K562 (cell line): Measurements from ENCODE around the gene CNTFR. TPM values are rescaled to one million over a fixed set of nuclear protein-coding genes. Genes with fewer than 3 reads are reported as not detected.
A peak's percentile ranks its signal among the peaks of the same experiment; 100 is the strongest.

Experiments used
- CEBPB ChIP-seq: fragments of 450-650 bp; IDR thresholded peaks from 2 replicates; pipeline ENCODE4 v1.6.1; 2016; ENCODE audit warnings: missing genetic modification characterization, missing compliant biosample characterization
- HLTF ChIP-seq: fragments of 450-650 bp; IDR thresholded peaks from 2 replicates; pipeline ENCODE4 v1.6.1; 2016
- KLF16 ChIP-seq: IDR thresholded peaks from 2 replicates; pipeline ENCODE4 v1.6.1; 2016; ENCODE audit warnings: antibody characterized with exemption
- RBM34 ChIP-seq: fragments of 200-400 bp; formaldehyde crosslinking; IDR thresholded peaks from 2 replicates; pipeline ENCODE4 v1.6.1; 2018; ENCODE audit warnings: low read length, borderline replicate concordance; ENCODE audit not compliant: insufficient read depth
- SETDB1 ChIP-seq: IDR thresholded peaks from one replicate; pipeline ENCODE4 v1.6.1; 2012; ENCODE audit warnings: low read length, control low read depth, inconsistent platforms
- ZNF121 ChIP-seq: sonication (generic); formaldehyde crosslinking; conservative IDR thresholded peaks from 2 replicates; pipeline ENCODE4 v1.8.0; 2022; ENCODE audit warnings: missing genetic modification reagents
- polyA plus RNA-seq, 8 experiments: library from polyadenylated mRNA; depleted of rRNA in 4 of 8; stranded (reverse) in 5 of 8; unstranded in 3 of 8; fragments of >200 nt; fragmentation: Nextera tagmentation in 2 of 8; fragmentation: Illumina TruSeq in 1 of 8; extraction: Ambion mirVana in 2 of 8; extraction: Trizol in 1 of 8; gene quantifications; 2 replicates each; pipeline versions ENCODE4 v1.2.1 to v1.2.3, GENCODE V29; 2011 to 2014; ENCODE audit warnings: inconsistent platforms in 1 of 8, missing spikeins in 1 of 8
- total RNA-seq, 7 experiments: library from RNA; depleted of rRNA in 6 of 7; stranded (reverse); fragments of >200 nt in 6 of 7; fragmentation: Illumina TruSeq in 2 of 7; extraction: Trizol in 2 of 7; gene quantifications; 2 replicates each; pipeline versions ENCODE4 v1.2.1 to v1.2.3, GENCODE V29; 2011 to 2021; ENCODE audit warnings: low replicate concordance in 1 of 7
- TF ChIP-seq, protein P1 (sequence below): fragments of 450-650 bp; formaldehyde crosslinking; IDR thresholded peaks from 2 replicates; pipeline ENCODE4 v1.4.0; 2020; ENCODE audit warnings: mild to moderate bottlenecking, moderate library complexity
- TF ChIP-seq, protein P2 (sequence below), 3 experiments: IDR thresholded peaks in 2 of 3; conservative IDR thresholded peaks in 1 of 3; 2 replicates each; pipeline ENCODE4 v1.5.1; 2011 to 2012; ENCODE audit warnings: low read length in 3 of 3, mild to moderate bottlenecking in 3 of 3, control low read depth in 2 of 3, improper control_type of control experiment in 1 of 3, inconsistent platforms in 1 of 3, low read depth in 1 of 3, mixed read lengths in 1 of 3, moderate library complexity in 1 of 3; ENCODE audit not compliant: insufficient read depth in 2 of 3

CNTFR gene
- total and polyA plus RNA-seq, 9 of the 15 experiments (the other 6 are each of a cell fraction or from before 2014, with no cell fraction given), result not detected

DNA sequence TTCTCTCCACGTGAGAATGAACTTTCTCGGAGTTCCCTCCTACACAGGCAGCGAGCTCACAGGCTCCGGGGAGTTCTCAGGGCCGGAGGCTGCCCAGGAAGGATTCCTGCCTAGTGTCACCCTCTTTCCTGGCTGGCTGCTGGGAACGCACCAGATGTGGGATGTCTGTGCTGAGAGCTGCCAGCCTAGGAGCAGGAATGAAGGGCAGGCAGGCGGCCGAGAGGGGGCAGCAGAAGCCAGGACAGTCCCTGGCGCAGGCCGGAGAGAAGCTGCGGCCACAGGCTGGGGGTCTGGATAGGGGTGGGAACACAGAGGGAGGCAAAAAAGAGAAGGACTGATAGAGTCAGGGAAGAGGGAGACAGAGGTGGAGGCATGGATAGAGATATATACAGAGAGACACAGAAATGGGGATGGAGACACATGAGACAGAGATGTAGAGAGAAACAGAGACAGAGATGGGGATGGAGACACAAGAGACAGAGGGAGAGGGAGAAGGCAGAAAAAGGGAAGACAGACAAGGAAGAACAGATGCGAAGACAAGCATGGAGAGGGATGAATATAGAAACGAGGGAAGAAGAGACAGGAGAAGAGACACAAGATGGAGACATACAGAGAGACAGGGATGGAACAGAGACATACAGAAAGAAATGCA lies 41.4 kb downstream of the CNTFR start (continued):
- TF ChIP-seq, protein P1, sequence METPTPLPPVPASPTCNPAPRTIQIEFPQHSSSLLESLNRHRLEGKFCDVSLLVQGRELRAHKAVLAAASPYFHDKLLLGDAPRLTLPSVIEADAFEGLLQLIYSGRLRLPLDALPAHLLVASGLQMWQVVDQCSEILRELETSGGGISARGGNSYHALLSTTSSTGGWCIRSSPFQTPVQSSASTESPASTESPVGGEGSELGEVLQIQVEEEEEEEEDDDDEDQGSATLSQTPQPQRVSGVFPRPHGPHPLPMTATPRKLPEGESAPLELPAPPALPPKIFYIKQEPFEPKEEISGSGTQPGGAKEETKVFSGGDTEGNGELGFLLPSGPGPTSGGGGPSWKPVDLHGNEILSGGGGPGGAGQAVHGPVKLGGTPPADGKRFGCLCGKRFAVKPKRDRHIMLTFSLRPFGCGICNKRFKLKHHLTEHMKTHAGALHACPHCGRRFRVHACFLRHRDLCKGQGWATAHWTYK (CRISPR knock-in tag), result no peak
- TF ChIP-seq ZNF121 (CRISPR knock-in tag), result no peak
- no peak for TF ChIP-seq SETDB1
- TF ChIP-seq RBM34, result no peak
- no peak for TF ChIP-seq HLTF
- no peak for TF ChIP-seq CEBPB (tag)
- TF ChIP-seq, protein P2, sequence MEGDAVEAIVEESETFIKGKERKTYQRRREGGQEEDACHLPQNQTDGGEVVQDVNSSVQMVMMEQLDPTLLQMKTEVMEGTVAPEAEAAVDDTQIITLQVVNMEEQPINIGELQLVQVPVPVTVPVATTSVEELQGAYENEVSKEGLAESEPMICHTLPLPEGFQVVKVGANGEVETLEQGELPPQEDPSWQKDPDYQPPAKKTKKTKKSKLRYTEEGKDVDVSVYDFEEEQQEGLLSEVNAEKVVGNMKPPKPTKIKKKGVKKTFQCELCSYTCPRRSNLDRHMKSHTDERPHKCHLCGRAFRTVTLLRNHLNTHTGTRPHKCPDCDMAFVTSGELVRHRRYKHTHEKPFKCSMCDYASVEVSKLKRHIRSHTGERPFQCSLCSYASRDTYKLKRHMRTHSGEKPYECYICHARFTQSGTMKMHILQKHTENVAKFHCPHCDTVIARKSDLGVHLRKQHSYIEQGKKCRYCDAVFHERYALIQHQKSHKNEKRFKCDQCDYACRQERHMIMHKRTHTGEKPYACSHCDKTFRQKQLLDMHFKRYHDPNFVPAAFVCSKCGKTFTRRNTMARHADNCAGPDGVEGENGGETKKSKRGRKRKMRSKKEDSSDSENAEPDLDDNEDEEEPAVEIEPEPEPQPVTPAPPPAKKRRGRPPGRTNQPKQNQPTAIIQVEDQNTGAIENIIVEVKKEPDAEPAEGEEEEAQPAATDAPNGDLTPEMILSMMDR (IDR thresholded peaks at IDR 0.05 in 2 of 3, conservative IDR thresholded peaks at IDR 0.05 in 1 of 3; ENCODE audit: insufficient read depth in 2 of 3, low read depth in 1 of 3, low read length in 3 of 3), result peak; percentile 71 to 79 (median 76)
- no peak for TF ChIP-seq KLF16
